OCI-LY7 (cell line): ENCODE data around the gene C8A. TPM values are rescaled to one million over a fixed set of nuclear protein-coding genes. Genes with fewer than 3 reads are reported as not detected.

Source experiments
- BruUV-seq: library from RNA; stranded (reverse); fragments of 400-500 nt; replicated peaks from 2 replicates; lab custom pipeline; 2021; lab: Mats Ljungman, UMichigan
- CTCF ChIA-PET: fragments of 300-600 bp; sonication (Branson Sonifier 250); formaldehyde crosslinking; loops from one replicate; lab custom pipeline; 2022; ENCODE audit warnings: antibody characterized with exemption; ENCODE audit not compliant: unreplicated experiment; lab: Charles Lee
- POLR2A ChIA-PET: fragments of 300-600 bp; sonication (Branson Sonifier 250); formaldehyde crosslinking; loops from one replicate; lab custom pipeline; 2022; ENCODE audit warnings: antibody characterized with exemption; lab: Charles Lee
- DNase-seq: peaks from one replicate; pipeline ENCODE4 v3.0.0-alpha.2; 2015; ENCODE audit warnings: low spot score
- H2AFZ ChIP-seq: fragments of 200-600 bp; sonication (generic), shearing (Covaris generic); 2 replicates; pipeline ENCODE4 v1.6.1; 2014; ENCODE audit warnings: mild to moderate bottlenecking, antibody characterized with exemption, low read length, moderate library complexity
- H3K27ac ChIP-seq: fragments of 200-600 bp; sonication (generic); 2 replicates; pipeline ENCODE4 v1.5.1; 2014; ENCODE audit warnings: mixed run types, low read depth, mild to moderate bottlenecking, moderate library complexity, low read length, inconsistent platforms; ENCODE audit not compliant: poor library complexity, severe bottlenecking
- H3K36me3 ChIP-seq: fragments of 200-600 bp; sonication (generic); 2 replicates; pipeline ENCODE4 v1.6.1; 2014; ENCODE audit warnings: mild to moderate bottlenecking, antibody characterized with exemption, low read length, moderate library complexity, mixed read lengths; ENCODE audit not compliant: insufficient read depth
- H3K4me1 ChIP-seq: fragments of 200-600 bp; sonication (generic); 2 replicates; pipeline ENCODE4 v1.5.1; 2014; ENCODE audit warnings: mild to moderate bottlenecking, low read length; ENCODE audit not compliant: insufficient read depth, poor library complexity, severe bottlenecking
- H3K4me2 ChIP-seq: fragments of 200-600 bp; sonication (generic); 2 replicates; pipeline ENCODE4 v1.6.1; 2014; ENCODE audit warnings: mild to moderate bottlenecking, low read length
- H3K4me3 ChIP-seq: fragments of 200-600 bp; sonication (generic); 2 replicates; pipeline ENCODE4 v1.5.1; 2014; ENCODE audit warnings: mild to moderate bottlenecking, low read depth, low read length; ENCODE audit not compliant: poor library complexity, severe bottlenecking
- H3K79me2 ChIP-seq: fragments of 200-600 bp; sonication (generic); 2 replicates; pipeline ENCODE4 v1.6.1; 2016; ENCODE audit warnings: low read depth, mild to moderate bottlenecking, low read length, moderate library complexity, mixed read lengths; ENCODE audit not compliant: insufficient read depth
- H3K9me2 ChIP-seq: fragments of 200-600 bp; sonication (generic); 2 replicates; pipeline ENCODE4 v1.6.1; 2016; ENCODE audit warnings: mild to moderate bottlenecking, low read length, mixed read lengths; ENCODE audit not compliant: insufficient read depth
- H3K9me3 ChIP-seq: fragments of 200-600 bp; sonication (generic); 2 replicates; pipeline ENCODE4 v1.6.1; 2014; ENCODE audit warnings: mild to moderate bottlenecking, mixed run types, low read length, mixed read lengths
- H4K20me1 ChIP-seq: fragments of 200-600 bp; sonication (generic); 2 replicates; pipeline ENCODE4 v1.6.1; 2014; ENCODE audit warnings: mild to moderate bottlenecking, antibody characterized with exemption, low read length, moderate library complexity, mixed read lengths; ENCODE audit not compliant: insufficient read depth
- EZH2phosphoT487 ChIP-seq: fragments of 200-600 bp; sonication (generic); IDR thresholded peaks from 2 replicates; pipeline ENCODE4 v1.6.1; 2018; ENCODE audit warnings: low read depth, borderline replicate concordance, mild to moderate bottlenecking, mixed run types, antibody characterized with exemption, low read length, moderate library complexity, mixed read lengths
- intact Hi-C: fragments of 100-400 bp; cut with micrococcal nuclease; formaldehyde crosslinking; loops from one replicate; pipeline ENCODE4 v1.10.0; 2022; ENCODE audit not compliant: unreplicated experiment
- total RNA-seq, 2 experiments: library from RNA; depleted of rRNA in 1 of 2; stranded (reverse); fragments of >200 nt in 1 of 2; shearing (Covaris generic) in 1 of 2; gene quantifications; 2 replicates each; pipeline ENCODE4 v1.2.3, GENCODE V29; 2014 to 2022
- TF ChIP-seq, protein P1 (sequence below): fragments of 200-600 bp; sonication (generic); conservative IDR thresholded peaks from 2 replicates; pipeline ENCODE4 v1.5.1; 2014; ENCODE audit warnings: mild to moderate bottlenecking, antibody characterized with exemption, low read length, moderate library complexity, mixed read lengths

C8A gene
- total RNA-seq, 2 experiments from 2014 or later: not detected

DNA sequence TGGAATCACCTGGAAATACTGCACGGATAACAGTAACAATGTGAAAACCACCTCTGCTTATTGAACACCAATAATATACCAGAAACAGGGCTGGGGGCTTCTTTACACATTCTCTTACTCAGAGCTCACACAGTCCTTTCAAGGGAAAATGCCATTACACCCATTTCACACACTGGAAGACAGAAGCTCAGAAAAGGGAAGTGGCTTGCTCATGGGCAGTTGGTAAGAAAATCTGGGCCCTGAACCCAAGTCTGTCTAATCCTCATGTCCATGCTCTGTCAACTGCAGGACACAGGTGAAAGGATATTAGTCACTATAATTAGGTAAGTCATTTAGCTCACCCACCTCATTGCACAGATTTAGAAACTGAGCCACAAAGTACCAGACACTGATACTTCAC, 18.6 kb downstream of the C8A start:
- ChIA-PET POLR2A (no interaction called here), CTCF (no interaction called here)
- Histone ChIP-seq H2AFZ (no peak overlapping the region), H3K79me2 (no peaks in the 10 kb centered on the region), H3K4me1 (no peaks in the 10 kb centered on the region), H3K4me3 (no peak overlapping the region), H3K9me2 (no peaks in the 10 kb centered on the region), H3K4me2 (no peak overlapping the region), H4K20me1 (no peaks in the 10 kb centered on the region), H3K27ac (no peak overlapping the region), H3K36me3 (no peaks in the 10 kb centered on the region), H3K9me3 (no peaks in the 10 kb centered on the region)
- no peak for DNase-seq
- TF ChIP-seq EZH2phosphoT487: no peak
- TF ChIP-seq, protein P1, sequence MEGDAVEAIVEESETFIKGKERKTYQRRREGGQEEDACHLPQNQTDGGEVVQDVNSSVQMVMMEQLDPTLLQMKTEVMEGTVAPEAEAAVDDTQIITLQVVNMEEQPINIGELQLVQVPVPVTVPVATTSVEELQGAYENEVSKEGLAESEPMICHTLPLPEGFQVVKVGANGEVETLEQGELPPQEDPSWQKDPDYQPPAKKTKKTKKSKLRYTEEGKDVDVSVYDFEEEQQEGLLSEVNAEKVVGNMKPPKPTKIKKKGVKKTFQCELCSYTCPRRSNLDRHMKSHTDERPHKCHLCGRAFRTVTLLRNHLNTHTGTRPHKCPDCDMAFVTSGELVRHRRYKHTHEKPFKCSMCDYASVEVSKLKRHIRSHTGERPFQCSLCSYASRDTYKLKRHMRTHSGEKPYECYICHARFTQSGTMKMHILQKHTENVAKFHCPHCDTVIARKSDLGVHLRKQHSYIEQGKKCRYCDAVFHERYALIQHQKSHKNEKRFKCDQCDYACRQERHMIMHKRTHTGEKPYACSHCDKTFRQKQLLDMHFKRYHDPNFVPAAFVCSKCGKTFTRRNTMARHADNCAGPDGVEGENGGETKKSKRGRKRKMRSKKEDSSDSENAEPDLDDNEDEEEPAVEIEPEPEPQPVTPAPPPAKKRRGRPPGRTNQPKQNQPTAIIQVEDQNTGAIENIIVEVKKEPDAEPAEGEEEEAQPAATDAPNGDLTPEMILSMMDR: no peak
- no TSS peak for BruUV-seq
- intact Hi-C loops: no loop called here

DNA sequence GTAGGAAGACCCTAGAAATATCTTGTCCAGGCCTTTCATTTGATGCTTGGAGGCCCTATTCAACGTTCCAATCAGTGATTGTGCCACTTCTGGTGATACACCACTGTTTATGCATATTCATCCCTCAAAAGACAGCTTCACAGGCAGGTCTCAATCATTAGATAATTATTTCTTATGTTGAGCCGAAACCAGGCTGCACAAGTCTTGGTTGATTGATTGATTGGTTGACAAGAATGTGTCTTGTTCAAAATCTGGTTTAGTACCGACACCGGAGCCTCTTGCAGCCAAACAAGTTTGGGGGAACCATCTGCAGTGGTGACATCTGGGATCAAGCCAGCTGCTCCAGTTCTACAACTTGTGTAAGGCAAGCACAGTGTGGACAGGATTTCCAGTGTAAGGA, 20.1 kb downstream of the C8A start:
- Histone ChIP-seq H3K4me1 (no peaks in the 10 kb centered on the region), H3K27ac (no peak overlapping the region), H3K79me2 (no peaks in the 10 kb centered on the region), H3K36me3 (no peaks in the 10 kb centered on the region), H4K20me1 (no peaks in the 10 kb centered on the region), H3K4me2 (no peak overlapping the region), H3K9me2 (no peaks in the 10 kb centered on the region), H3K4me3 (no peak overlapping the region), H3K9me3 (no peaks in the 10 kb centered on the region), H2AFZ (no peak overlapping the region)
- no peak for DNase-seq
- CTCF ChIA-PET: no interaction called here
- BruUV-seq: no TSS peak
- TF ChIP-seq, protein P1: no peak
- no peak for TF ChIP-seq EZH2phosphoT487
- POLR2A ChIA-PET: no interaction called here
- intact Hi-C loops: no loop called here

DNA sequence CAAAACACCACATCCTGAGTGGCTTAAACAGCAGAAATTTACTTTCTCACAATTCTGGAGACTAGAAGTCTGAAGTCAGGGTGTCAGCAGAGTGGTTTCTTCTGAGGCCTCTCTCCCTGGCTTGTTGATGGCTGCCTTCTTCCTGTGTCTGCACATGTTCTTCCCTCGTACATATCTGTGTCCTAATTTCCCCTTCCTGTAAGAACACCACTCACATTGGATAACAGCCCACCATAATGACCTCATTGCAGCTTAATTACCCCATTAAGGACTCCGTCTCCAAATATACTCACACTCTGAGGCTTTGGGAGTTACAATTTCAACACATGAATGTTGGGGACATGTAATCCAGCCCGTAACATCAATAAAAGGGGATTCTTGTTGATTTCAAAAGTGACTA, 23.4 kb downstream of the C8A start:
- ChIA-PET CTCF (no interaction called here), POLR2A (no interaction called here)
- intact Hi-C loops: no loop called here
- no peaks in the 10 kb centered on the region for H3K9me2 ChIP-seq
- no peak for DNase-seq
- BruUV-seq: no TSS peak
- H3K36me3 ChIP-seq: no peaks in the 10 kb centered on the region
- no peak overlapping the region for H2AFZ ChIP-seq
- H3K4me1 ChIP-seq: no peaks in the 10 kb centered on the region
- H3K4me2 ChIP-seq: no peak overlapping the region
- no peaks in the 10 kb centered on the region for H3K9me3 ChIP-seq
- no peaks in the 10 kb centered on the region for H3K79me2 ChIP-seq
- TF ChIP-seq, protein P1: no peak
- TF ChIP-seq EZH2phosphoT487: no peak
- no peak overlapping the region for H3K27ac ChIP-seq
- H4K20me1 ChIP-seq: no peaks in the 10 kb centered on the region
- no peak overlapping the region for H3K4me3 ChIP-seq
